ENCODE data around the gene RPS26. TPM values are rescaled to one million over a fixed set of nuclear protein-coding genes. Genes with fewer than 3 reads are reported as not detected.
A peak's percentile ranks its signal among the peaks of the same experiment; 100 is the strongest.
"Not testable (repeated sequence)": the region's sequence is repeated elsewhere in the genome, so short reads cannot be mapped to it uniquely, and the experiment has no call there.

RPS26 gene
- total and polyA plus RNA-seq, 12 donors = 6.9 to 1,370 (median 21.4) TPM

DNA sequence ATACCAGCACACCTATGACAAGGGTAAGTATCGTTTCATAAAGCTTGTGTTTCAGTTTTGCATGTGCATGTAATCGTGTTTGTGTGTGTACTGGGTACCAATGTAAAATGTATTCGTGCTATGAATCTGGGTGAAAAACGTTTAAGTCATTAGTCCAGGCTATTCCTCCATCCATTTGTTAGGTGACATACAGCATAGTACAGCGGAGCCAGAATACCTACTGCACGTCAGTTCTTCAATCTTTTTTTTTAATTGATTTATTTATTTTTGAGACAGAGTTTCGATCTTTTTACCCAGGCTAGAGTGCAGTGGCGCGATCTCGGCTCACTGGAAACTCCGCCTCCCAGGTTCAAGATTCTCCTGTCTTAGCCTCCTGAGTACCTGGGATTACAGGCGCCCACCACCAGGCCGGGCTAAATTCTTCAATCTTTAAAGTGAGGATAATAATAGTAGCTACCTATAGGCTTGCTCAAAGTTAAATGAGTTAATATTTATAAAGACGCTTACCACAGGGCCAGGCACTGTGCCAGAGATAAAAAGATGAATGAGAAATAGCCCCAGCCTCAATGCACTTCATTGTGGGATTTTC is 661 bp upstream of the RPS26 start:
- Histone ChIP-seq H3K4me1 (peaks cover 0 to 23% (median 18%) of the 10 kb centered on the region in 9 donors), H3K27me3 (no peaks in the 10 kb centered on the region), H3K36me3 (peaks cover 0 to 57% (median 24%) of the 10 kb centered on the region in 9 donors), H3K27ac (peak overlapping the region; percentile 92 to 99 (median 97)), H3K4me3 (peak overlapping the region in 9 of 10 donors; percentile 57 to 96 (median 80)), H3K9me3 (no peaks in the 10 kb centered on the region)
- intact Hi-C loops (cut with DNase I) = loop anchor here in 6 of 10 donors (1.0 to 10.0 kb wide), 12 partner anchors 44 to 306 kb away; partner anchors contain the start of genes SUOX (in 4 of the 6), PA2G4 (in 2 of the 6), PYM1 (in 2 of the 6) and DGKA (in 1 of the 6)
- no peak for TF ChIP-seq CTCF (IDR thresholded peaks at IDR 0.05)
- ATAC-seq (peak in 1 of 8 donors; percentile 1), DNase-seq (no peak)
- WGBS, 2 donors = 64 to 70% methylated on average over 14 of the region's 14 CpGs

GRCh38 chr12:56042430-56042813 is 704 bp downstream of the RPS26 start:
- DNase-seq, H3K27me3 ChIP-seq, H3K9me3 ChIP-seq: not testable (repeated sequence)
- peak in 2 of 8 donors; percentile 1 for ATAC-seq
- peak overlapping the region; percentile 92 to 99 (median 97) for H3K27ac ChIP-seq
- H3K36me3 ChIP-seq = peaks cover 0 to 51% (median 24%) of the 10 kb centered on the region in 9 donors
- 0 to 5% methylated on average over 17 to 19 of the region's 20 CpGs for whole genome bisulfite sequencing, 2 donors
- peaks cover 0 to 23% (median 18%) of the 10 kb centered on the region in 9 donors for H3K4me1 ChIP-seq
- intact Hi-C loops (cut with DNase I) = loop anchor here in 5 of 10 donors (5.0 to 10.0 kb wide), 8 partner anchors 45 to 308 kb away; partner anchors contain the start of genes PA2G4 (in 2 of the 5), SUOX (in 2 of the 5), DGKA (in 1 of the 5) and GDF11 (in 1 of the 5)
- peak overlapping the region; percentile 57 to 96 (median 80) for H3K4me3 ChIP-seq

GRCh38 chr12:56042843-56043242 is 1.1 kb downstream of the RPS26 start:
- Histone ChIP-seq H3K9me3 (no peaks in the 10 kb centered on the region), H3K36me3 (peaks cover 0 to 49% (median 24%) of the 10 kb centered on the region in 9 donors), H3K4me1 (peaks cover 0 to 23% (median 18%) of the 10 kb centered on the region in 9 donors), H3K27me3 (no peaks in the 10 kb centered on the region), H3K4me3 (peak overlapping the region; percentile 57 to 96 (median 80)), H3K27ac (peak overlapping the region in 9 of 10 donors; percentile 92 to 99 (median 97))
- DNase-seq (no peak), ATAC-seq (no peak)
- no peak for TF ChIP-seq CTCF (IDR thresholded peaks at IDR 0.05)
- 39 to 41% methylated on average over 9 of the region's 9 CpGs for WGBS, 2 donors
- intact Hi-C loops (cut with DNase I) = loop anchor here in 5 of 10 donors (5.0 to 10.0 kb wide), 8 partner anchors 46 to 308 kb away; partner anchors contain the start of genes PA2G4 (in 2 of the 5), SUOX (in 2 of the 5), DGKA (in 1 of the 5) and GDF11 (in 1 of the 5)

- WGBS, 2 donors = 82 to 84% methylated on average over 9 of the region's 9 CpGs
- intact Hi-C loops (cut with DNase I) = loop anchor here in 5 of 10 donors (5.0 to 10.0 kb wide), 5 partner anchors 56 to 311 kb away; partner anchors contain the start of genes PA2G4 (in 3 of the 5), DGKA (in 1 of the 5) and SMARCC2 (in 1 of the 5)
- ATAC-seq = no peak
Observed at GRCh38 chr12:56046027-56046780, 4.5 kb downstream of the RPS26 start.

More at GRCh38 chr12:56046027-56046780, 4.5 kb downstream of the RPS26 start:
- H3K4me3 ChIP-seq = no peak overlapping the region
- no peak for DNase-seq
- H3K27ac ChIP-seq = peak overlapping the region in 2 of 10 donors; percentile 29 to 45
- peaks cover 0 to 39% (median 24%) of the 10 kb centered on the region in 9 donors for H3K36me3 ChIP-seq
- no peaks in the 10 kb centered on the region for H3K27me3 ChIP-seq
- no peaks in the 10 kb centered on the region for H3K9me3 ChIP-seq
- TF ChIP-seq CTCF (IDR thresholded peaks at IDR 0.05) = no peak
- H3K4me1 ChIP-seq = peaks cover 0 to 17% (median 14%) of the 10 kb centered on the region in 9 donors
